ENCODE measurements around the gene COMT.
A peak's percentile ranks its signal among the peaks of the same experiment; 100 is the strongest.

Gene COMT

GRCh38 chr22:20012741-20013331 is 71.3 kb downstream of the COMT start:
- no peak for DNase-seq (ENCODE audit: low read depth)

DNA sequence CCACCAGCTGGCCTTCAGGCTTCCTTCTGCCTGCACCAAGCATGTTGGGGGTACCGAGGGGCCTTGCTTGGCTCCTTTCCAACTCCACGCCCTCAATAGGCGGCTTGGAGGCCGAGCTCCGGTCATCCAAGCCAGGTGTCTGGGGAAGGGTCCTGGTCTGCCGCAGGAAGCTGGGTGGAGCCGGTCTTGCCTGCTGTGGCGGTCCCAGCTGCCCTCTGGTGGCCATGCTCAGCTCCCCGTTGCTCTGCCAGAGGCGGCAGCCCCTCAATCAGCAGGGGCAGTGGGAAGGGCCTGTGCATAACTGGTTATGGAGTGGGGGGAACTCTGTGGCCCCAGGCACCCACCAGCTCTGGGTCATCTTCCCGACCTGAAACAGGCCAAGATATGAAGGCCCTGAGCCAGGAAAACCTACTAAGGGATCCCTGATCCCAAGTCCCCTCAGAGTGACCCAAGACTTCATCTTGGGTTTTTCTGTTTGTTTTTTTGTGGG is 71.9 kb downstream of the COMT start:
- no peak for DNase-seq (ENCODE audit: low read depth)

DNA sequence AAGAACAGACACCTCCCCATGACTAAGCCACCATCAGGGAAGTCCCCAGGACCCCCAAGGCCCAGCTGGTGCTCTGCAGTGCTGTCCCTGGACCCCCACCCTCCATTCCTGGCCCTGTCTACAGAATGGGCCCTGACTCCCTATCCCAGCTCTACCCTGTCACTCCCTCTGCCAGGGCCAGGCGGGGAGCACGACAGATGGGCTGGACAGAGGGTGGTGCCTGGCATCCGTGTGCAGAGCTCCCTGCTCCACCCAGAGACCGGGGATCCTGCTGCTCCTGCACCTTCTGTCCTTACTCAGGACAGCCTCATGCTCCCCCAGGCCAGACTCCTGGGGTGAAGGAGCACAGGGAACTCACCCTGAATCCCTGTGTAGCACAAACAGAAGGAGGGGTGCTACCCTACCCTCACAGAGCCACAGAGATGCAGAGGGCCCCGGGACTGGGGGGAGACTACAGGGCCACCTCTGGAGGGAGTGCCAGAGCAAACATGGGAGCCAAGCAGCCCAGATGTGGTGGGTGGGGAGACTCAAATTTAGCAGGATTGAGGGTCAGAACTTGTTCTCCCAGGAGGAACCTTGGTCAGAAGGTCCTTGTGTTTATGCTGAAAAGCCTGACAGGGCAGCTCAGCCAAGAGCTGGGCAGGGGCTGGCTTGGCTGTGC is 73.1 kb downstream of the COMT start:
- DNase-seq (ENCODE audit: low read depth) = no peak

- no peak for DNase-seq (ENCODE audit: low read depth)
Measured at GRCh38 chr22:20015187-20015625, 73.6 kb downstream of the COMT start.

DNA sequence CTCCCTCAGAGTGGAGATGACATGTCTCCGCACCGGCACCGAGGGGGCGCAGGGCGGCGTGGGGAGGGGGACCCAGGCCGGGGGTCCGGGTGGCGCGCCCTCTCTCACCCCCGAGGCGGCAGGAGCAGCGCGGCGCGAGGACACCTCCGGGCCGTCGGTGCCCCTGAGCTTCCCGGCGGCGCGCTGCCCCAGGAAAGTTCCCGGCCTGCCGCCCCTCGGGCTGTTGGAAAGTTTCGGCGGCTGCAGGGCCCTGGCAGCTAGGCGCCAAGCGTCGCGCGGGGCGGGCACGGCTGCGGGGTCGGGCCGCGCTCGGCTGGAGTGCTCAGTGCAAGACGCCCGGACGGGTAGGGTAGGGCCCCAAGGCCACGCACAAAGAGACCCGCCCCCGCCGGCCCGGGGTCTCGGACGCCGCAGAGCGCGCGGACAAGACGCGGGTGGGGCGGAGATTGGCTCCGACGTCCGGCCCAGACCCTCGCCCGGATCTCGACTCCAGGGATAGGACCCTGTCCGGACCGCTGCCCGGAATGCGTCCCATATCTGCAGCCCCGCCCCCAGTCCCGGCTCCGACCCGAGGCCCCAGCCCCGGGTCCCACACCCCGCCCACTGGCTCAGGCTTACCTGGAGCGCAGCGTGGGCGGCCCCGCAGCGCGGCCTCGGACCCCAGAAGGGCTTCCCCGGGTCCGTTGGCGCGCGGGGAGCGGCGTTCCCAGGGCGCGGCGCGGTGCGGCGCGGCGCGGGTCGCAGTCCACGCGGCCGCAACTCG is 74.6 kb downstream of the COMT start:
- DNase-seq (ENCODE audit: low read depth) = no peak

- peak; percentile 84 for DNase-seq (ENCODE audit: low read depth)
Measured at GRCh38 chr22:20016734-20017621, 75.4 kb downstream of the COMT start, which contains the start of gene ARVCF. Gene ARVCF, minus strand, starts transcription at chr22:20016823. Its CDS starts 26,029 bp downstream, at chr22:19990794.

DNA sequence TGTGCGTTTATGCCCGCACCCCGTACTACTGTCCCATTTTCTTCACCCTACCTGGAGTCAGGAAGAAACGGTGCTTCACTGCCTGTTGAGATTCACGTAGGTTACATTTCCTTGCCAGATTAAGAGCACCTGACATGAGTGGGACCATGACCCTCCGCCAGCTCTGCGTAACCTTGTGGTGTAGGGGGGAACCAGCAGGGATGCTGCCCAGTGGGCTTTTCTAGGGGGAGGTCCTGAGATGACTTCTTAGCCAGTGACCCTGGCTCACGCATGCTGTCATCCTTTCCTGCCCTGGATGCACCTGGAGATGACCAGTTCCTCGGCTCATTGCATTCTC is 76.0 kb downstream of the COMT start:
- DNase-seq (ENCODE audit: low read depth) = no peak

DNA sequence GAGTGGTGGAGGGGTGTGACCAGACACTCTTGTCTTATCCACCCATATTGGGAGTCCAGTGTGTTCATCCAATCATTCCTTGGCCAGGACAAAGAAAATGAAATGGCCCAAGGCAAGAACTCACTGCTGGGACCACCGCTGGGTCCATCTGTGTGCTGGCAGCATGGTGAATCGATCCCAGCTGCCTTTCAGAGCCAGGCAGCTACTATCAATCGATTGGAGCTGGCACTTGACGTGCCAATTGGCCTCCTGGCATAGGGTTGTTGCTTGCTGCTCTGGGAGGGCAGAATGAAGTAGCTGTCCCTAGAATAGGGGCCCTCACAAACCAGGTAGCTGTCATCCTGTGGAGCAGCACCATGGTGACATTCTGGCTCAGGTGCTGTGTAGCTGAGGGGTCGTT is 76.4 kb downstream of the COMT start:
- DNase-seq (ENCODE audit: low read depth) = no peak

Data from stimulated activated CD8-positive, alpha-beta memory T cell treated with anti-CD3 and anti-CD28 coated beads, Interleukin-15, amount 100 ng/mL, for 1 hour (primary cell).